ENCODE measurements around the gene ATP2C1.
"Not testable (repeated sequence)": the region's sequence is repeated elsewhere in the genome, so short reads cannot be mapped to it uniquely, and the experiment has no call there.

The ATP2C1 gene

DNA sequence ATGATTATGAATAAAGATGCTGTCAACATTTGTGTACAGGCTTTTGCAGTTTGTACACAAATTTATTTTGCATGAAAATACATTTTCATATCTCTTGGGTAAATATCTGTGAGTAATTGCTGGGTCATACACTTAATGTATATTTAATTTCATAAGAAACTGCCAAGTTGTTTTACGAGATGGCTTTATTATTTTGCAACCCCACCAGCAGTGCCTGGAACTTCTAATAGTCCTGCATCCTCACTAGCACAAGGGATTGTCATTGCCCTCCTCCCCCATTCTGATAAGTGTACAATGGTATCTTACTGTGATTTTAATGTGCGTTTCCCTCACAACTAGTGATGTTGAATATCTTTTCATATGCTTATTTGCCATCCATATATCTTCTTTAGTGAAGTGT, 87.6 kb downstream of the ATP2C1 start:
- DNase-seq (ENCODE audit: low spot score): no peak

DNA sequence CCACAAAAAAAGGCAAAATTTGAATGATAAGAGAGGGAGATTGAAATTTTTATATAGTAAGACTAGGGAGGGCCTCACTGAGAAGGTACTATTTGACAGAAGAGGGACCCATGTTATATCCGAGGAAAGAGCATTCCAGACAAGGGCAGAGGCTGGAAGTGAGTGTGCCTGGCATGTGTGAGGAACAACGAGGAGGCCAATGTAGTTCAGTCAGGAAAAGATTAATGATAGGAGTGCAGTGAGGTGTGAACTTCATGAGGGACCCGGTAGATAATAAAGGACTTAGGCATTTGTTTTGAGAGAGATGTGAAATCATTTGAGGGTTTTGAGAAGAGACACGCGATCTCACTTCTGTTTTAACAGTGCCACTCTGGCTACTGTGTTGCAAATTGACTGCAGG, 96.4 kb downstream of the ATP2C1 start:
- DNase-seq (ENCODE audit: low spot score): no peak

DNA sequence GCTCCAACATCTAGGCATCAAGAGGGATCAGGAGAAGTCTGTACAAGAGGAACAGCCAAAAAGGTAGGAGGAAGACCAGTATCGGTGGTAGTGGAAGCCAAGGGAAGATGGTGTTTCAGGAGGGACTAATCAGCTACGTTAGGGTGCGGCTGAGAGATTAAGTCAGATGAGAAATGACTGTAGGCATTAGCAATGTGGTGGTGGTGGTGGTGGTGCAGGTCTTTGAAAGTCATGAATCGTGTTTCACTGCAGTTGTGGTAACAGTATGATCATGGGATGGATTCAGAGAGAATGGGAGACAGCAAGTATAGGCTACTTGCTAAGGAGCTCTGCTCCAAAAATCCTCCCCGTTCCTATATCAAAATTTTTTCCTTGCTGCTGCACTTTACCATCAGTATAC, 97.2 kb downstream of the ATP2C1 start:
- DNase-seq (ENCODE audit: low spot score): no peak

DNA sequence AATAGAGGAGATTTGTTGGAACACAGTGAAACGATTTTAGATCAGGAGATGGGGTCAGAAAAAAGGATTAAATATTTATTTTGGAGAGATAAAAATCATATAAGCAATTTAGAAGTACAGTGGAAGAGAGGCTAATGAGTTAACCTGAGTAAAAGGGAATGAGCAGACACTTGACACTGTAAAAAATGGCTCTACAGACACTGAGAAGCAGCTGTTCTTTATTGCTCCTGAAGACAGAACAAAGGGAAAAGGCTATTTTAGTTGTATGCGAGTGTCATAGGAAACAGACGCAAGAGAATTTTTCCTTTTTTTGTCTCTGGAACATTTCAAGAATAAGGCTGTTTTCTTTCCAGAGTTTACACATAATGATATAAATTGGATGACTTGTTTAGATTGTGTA, 98.5 kb downstream of the ATP2C1 start:
- no peak for DNase-seq (ENCODE audit: low spot score)

DNA sequence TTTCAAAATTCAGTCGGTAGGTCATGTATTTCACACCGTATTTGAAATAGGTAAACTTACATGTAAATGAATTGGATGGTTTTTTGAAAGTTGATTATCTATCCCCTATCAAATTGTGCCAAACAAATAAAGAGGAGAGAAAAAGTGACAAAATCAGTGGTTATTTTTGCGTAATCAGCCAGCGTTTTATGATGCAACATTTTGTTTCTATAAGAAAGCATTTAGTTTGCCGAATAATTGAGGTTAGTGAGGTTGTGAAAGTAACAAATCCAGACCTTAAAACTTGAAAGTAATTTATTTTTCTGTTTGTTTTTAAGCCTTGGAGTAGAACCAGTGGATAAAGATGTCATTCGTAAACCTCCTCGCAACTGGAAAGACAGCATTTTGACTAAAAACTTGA, 103.4 kb downstream of the ATP2C1 start:
- DNase-seq (ENCODE audit: low spot score): no peak

DNA sequence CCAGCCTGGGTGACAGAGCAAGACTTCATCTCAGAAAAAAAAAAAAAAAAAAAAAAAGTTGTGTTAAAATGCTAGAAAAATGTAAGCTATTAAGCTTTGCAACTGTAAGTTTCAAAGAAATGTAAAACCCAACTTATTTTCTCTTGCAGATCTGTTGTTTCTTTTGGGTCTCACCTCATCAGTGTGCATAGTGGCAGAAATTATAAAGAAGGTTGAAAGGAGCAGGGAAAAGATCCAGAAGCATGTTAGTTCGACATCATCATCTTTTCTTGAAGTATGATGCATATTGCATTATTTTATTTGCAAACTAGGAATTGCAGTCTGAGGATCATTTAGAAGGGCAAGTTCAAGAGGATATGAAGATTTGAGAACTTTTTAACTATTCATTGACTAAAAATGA, 107.2 kb downstream of the ATP2C1 start:
- DNase-seq (ENCODE audit: low spot score): no peak

DNA sequence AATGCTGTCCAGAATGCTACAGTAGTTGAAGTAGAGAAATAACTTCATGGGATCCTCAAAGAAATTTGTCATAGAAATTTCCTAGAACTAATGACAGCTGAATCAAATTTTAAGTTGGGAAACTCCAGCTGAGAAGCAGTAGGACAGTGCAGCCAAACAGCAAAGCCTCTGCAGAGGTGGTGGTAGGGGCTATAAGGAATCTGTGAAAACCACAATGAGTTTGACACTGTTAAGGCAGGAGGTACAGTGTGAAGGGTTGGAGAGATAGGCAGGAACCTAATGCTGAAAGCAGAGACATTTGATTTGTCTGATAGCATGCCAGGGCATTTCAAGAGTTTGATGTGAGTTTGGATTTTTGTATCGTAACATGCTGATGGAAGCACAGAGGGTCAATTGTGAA, 110.7 kb downstream of the ATP2C1 start:
- DNase-seq (ENCODE audit: low spot score): no peak

DNA sequence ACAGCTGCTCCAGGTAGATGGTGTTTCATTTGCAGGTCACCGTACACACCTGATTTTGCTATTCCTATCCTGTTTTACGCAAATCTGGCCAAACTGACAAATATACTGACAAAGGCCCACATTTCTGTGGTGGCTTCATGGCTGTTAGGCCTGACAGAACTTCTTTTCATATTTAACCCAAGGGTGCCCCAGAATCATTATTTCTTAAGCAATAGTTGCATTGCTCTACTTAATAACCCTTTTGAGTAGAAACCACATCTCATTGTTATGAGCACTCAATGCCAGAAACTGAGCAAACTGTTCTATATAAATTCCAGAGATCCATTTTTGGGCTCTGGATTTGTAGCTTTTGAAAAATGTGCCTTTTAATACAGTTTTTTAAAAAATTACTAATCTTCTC, 113.4 kb downstream of the ATP2C1 start:
- no peak for DNase-seq (ENCODE audit: low spot score)

DNA sequence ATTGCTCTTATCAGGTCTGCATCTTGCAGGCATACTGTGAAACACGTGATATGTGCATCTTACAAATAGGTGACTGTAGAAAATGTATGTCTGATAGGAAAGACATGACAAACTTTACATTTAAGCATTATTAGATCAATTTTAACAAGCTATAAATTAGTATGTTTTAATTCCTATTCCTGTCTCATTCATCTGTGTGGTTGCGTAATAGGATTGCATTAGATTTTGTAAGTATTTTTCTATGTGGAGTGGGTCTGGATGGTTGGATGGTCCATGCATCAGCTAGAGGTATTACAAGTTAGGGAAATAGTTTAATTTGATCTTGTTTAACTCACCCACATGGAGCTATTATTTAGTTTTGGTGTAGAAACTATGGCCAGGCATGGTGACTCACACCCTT, 113.9 kb downstream of the ATP2C1 start:
- no peak for DNase-seq (ENCODE audit: low spot score)

DNA sequence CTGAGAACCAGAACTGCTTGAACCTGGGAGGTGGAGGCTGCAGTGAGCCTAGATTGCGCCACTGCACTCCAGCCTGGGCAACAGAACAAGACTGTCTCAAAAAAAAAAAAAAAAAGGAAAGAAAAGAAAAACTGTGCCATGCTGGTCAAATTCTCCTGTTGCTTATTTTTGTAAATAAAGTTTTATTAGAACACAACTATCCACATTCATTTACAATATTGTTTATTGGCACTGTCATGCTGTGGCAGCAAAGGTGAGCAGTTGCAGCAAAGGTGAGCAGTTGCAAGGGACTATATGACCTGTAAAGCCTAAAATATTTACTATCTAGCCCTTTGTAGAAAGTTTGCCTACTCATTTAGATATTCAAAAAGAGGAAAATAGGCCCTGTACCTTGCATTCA, 114.4 kb downstream of the ATP2C1 start:
- DNase-seq (ENCODE audit: low spot score): no peak

DNA sequence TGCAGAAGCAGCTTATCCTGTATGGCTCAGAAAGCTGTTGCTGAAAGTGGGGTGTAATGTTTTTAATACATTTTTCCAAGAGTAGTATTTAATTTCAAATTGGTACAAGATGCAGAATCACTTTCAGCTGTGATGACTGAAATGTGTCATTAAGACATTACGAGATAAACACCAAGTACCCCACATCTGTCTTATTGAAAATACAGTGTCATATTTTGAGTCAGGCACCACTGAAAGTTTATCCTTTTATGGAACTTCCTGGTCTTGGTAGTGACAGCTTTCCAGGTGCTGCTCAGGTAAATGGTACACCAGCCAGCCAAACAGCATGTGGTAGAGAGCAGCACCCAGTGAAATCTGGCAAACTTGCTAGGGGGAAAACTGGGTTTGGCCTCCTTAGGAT, 115.8 kb downstream of the ATP2C1 start:
- DNase-seq (ENCODE audit: low spot score): no peak

DNA sequence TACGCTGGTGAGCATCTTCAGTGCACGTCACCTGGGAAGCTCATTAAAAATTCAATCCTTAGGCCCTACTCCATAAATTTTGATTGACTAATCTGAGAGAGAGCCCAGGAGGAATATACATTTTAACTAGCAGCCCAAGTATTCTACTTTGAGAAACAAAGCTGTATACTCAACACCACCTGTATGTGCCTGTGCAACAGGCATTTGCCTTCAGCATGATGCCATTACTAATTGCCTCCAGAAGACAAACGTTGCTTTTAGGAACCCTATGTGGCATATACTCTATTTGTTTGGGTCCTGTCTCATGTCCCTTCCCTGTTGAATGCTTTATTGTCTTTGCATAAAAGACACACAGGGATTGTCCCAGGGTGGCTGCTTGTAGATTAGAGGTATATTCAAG, 125.1 kb downstream of the ATP2C1 start:
- DNase-seq (ENCODE audit: low spot score): no peak

DNA sequence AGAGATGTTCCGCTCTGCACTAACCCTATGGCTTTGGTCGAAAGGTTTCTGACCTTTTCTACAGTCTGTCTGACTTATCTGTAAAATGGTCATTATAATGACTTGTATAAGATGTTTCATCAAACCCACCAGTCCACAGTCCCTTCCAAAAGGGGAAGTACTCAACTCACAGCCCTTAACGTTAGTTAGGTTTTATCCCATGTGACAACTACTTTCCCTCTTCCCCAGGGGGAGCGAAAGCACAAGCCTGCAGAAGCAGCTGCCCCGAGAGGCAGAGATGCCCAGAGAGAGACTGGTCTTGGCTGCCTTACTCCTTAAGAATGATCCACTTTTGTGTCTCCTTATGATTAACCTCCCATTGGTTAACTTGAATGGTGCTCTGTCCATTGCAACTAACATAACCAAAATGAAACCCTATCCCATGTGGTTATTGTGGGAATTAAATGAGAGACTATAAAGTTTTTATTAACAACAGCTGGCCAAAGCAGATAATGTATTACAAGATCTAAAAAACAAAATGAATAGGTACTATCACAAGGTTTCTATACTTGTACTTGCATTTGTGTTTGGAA, 126.3 kb downstream of the ATP2C1 start:
- DNase-seq (ENCODE audit: low spot score): no peak

DNA sequence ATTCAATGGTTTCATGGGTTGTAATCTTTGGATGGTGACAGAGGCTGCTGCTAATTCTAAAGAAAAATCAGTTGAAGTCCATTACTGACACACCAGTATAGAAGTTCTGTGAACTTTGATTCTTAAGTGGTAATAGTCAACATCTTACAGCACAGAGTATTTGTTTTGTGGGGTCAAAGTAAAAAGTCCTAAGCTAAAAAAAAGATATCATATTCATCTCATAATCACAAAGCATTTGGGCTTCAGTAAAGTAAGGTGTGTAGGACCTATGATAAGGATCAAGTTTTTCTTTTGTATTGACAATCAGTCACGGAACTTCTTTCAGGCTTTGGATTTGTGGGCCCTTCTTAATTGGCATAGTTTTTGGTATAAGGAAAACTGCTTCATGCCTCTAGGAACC, 131.7 kb downstream of the ATP2C1 start:
- DNase-seq (ENCODE audit: low spot score): no peak

DNA sequence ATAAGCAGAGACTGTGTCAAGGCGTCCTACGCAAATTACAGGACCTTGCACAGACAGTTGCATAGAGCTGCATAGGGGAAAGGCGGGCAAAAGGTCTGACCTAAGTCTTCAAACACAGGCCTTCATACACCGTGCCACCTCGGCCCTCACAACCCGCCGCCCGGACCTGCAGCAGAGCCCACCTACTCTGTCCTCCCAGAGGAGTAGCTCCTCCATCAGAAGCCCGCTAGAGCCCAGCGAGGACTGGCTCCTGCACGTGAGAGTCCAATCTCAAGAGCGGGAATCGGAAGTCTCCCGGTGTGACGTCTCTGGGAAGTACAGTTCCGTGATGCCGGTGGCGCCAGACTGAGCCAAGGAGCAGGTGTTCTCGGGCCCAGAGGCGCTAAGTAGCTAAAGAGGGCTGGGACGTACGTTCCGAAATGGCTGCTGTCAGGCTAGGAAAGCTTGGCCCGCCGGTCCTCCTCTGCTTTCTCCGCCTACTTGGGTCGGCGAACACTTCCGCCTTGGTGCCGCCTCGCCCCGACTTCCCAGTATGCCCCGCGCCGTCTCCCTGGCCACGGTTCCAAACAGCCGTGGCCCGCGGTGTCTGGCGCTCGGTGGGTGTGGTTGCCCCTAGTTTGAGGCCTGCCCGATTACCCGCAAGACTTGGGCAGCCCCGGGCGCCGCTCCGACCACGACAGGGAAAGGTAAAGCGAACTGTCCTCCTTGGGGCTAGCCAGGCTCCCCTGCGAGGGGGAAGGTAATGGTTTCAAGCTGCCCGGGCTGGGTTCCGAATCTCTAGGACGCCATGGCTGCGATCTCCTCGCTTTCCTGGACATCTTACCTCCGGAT, 132.7 kb downstream of the ATP2C1 start, which contains the start of the genes ASTE1 and NEK11:
ASTE1 (minus strand) TSS at position 505 of the 831 bp plus-strand sequence. CDS start 1,519 bp downstream, outside the sequence.
NEK11 (plus strand) TSS at position 557 of the 831 bp plus-strand sequence. CDS start 2,832 bp downstream, outside the sequence.
- peak; percentile 84 for DNase-seq (ENCODE audit: low spot score)

DNA sequence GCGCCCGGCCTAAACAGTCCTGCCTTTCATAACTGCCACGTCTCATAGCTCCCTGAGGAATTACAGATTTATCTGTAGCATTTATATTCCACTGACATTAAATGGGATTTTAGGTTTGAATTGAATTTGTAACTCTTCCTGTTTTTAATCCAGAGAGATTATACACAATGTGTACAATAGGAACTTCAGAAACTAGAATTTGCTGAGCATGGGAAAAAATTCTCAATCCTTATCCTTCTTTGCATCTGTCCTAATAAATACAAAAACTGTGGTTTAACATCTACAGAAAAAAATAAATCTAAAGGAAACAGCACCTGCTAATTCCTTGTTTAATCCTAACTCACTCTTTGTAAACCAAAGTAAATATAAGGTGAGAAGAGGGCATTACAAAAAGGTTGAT, 135.0 kb downstream of the ATP2C1 start:
- no peak for DNase-seq (ENCODE audit: low spot score)

DNA sequence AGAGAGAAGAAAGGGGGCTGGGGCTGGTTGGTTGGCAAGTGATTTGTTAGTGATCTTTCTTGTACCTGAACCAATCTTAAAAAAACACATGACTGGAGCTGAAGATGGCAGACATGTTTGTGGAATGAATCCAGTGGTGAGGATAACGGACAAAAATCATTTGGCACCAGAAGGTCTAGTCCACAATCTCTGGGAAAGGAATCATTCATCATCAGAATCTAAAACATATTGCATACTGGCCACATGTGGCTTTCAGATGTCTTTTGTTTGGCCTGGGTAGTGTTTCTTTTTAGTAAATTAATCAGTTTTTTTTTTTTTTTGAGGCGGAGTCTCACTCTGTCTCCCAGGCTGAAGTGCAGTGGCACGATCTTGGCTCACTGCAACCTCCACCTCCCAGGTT, 137.8 kb downstream of the ATP2C1 start:
- no peak for DNase-seq (ENCODE audit: low spot score)

DNA sequence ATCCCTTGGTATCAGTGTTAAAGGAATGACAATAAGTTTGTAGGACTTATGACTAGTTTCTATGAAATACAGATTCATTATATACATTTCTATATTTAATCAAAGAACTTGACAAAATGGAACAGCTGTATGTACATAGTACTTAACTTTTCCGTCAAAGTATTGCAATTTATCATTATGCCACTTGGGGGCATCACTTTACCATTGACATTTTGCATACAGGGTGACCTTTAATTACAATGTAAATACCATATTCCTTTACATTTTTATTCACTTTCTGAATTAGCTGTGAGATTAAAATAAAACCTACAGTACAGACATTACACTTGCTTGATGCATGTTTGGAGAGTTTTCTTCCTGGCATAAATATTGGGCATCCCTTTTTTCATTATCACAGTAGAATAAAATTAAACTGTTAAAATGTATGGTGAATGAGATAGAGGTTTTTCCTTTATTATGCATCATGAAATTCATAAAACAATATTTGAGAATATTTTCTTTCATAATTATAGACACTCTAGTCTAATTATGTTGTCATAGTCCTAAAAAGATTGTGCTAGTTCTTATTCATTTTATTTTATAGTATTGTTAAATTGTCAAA, 139.7 kb downstream of the ATP2C1 start:
- peak; percentile 32 for DNase-seq (ENCODE audit: low spot score)

DNA sequence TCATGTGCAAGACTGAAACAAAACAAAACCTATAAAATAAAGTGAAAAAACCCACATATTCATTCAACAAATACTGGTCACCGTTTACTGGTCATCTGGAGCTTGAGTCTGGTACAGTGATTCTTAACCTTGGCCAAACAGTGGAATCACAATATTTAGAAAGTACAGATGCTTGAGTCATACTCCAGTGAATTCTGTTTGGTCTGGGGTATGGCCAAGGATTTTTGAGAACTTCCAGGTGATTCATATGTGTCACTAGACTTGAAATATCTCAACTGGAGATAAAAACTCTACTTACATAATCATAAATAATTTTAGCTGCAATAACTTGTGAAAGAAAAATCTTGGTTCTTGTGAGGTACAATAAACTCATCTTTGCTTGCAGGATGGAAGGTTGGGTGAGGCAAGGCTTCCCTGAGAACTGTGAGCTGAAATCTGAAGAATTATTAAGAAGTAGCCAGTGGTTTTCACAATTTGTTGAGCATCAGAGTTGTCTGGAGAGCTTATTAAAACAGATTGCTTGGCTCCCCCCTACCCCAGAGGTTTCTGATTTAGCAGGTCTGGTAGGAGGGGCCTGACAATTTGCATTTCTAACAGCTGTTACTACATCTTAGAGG, 142.4 kb downstream of the ATP2C1 start:
- DNase-seq (ENCODE audit: low spot score): no peak

DNA sequence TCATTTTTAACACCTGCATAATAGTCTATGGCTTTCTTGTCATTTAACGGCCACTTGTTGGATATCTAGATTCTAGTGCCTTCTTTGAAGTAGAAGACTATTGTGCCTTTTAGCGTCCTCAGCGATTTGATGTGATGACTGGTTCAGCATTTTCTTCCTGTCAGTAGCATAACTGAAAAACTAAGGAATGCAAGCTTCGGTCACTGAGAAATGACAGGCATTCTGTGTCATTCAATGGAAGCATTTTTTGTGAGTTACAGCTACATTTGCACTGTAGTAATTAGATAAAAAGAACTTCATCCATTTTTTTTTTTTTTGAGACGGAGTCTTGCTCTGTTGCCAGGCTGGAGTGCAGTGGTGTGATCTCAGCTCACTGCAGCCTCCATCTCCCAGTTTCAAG, 143.1 kb downstream of the ATP2C1 start:
- DNase-seq (ENCODE audit: low spot score): no peak

DNA sequence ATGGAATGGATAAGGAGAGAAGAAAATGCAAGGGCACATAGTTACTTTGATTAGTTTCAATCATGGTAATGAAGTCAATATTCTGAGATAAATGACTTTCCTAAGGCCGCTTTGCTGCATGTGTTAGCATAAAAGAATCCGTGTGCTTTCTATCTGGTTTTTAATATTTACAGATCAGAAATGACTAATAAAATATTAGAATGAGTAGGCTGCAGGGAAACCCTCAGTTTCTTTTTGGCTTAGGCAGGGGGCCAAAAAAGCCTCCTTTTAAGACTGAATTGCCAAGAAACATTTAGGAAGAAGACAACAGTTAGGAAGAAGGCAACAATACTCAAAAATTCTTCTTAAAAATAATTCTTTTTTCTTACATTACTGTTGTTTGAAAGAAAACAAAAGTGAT, 144.4 kb downstream of the ATP2C1 start:
- DNase-seq (ENCODE audit: low spot score): no peak

DNA sequence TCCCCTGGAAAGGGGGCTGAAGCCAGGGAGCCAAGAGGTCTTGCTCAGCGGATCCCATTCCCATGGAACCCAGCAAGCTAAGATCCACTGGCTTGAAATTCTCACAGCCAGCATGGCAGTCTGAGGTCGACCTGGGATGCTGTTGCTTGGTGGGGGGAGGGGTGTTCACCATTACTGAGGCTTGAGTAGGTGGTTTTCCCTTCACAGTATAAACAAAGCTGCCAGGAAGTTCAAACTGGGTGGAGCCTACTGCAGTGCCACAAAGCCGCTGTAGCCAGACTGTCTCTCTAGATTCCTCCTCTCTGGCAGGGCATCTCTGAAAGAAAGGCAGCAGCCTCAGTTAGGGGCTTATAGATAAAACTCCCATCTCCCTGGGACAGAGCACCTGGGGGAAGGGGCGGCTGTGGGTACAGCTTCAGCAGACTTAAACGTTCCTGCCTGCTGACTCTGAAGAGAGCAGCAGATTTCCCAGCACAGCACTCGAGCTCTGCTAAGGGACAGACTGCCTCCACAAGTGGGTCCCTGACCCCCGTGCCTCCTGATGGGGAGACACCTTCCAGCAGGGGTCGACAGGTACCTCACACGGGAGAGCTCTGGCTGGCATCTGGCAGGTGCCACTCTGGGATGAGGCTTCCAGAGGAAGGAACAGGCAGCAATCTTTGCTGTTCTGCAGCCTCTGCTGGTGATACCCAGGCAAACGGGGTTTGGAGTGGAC, 148.5 kb downstream of the ATP2C1 start:
- DNase-seq (ENCODE audit: low spot score): not testable (repeated sequence)
